NT2/D1 (cell line): ENCODE measurements around the gene PRRT3.
"Not testable (repeated sequence)": the region's sequence is repeated elsewhere in the genome, so short reads cannot be mapped to it uniquely, and the experiment has no call there.

Experiments
- DNase-seq: peaks from one replicate; pipeline ENCODE4 v3.0.0-alpha.2; 2011; ENCODE audit warnings: low read depth, low spot score
- H3K27me3 ChIP-seq: 2 replicates; pipeline ENCODE4 v1.6.0; 2011; ENCODE audit warnings: mild to moderate bottlenecking; ENCODE audit not compliant: insufficient read length, insufficient read depth
- H3K36me3 ChIP-seq: 2 replicates; pipeline ENCODE4 v1.6.1; 2011; ENCODE audit warnings: mild to moderate bottlenecking, low read length, mixed read lengths; ENCODE audit not compliant: insufficient read depth, insufficient read length
- H3K4me1 ChIP-seq: 2 replicates; pipeline ENCODE4 v1.5.1; 2011; ENCODE audit not compliant: insufficient read depth, insufficient read length
- H3K4me3 ChIP-seq: 2 replicates; pipeline ENCODE4 v1.5.1; 2011; ENCODE audit warnings: low read depth; ENCODE audit not compliant: insufficient read length
- H3K9ac ChIP-seq: 2 replicates; pipeline ENCODE4 v1.6.0; 2011; ENCODE audit warnings: low read depth; ENCODE audit not compliant: insufficient read length
- H3K9me3 ChIP-seq: 2 replicates; pipeline ENCODE4 v1.5.1; 2011; ENCODE audit warnings: mild to moderate bottlenecking, low read length; ENCODE audit not compliant: insufficient read depth
- SUZ12 ChIP-seq: IDR thresholded peaks from 2 replicates; pipeline ENCODE4 v1.6.1; 2011; ENCODE audit not compliant: insufficient read length, insufficient read depth; ENCODE audit errors: extremely low read depth
- YY1 ChIP-seq: IDR thresholded peaks from 2 replicates; pipeline ENCODE4 v1.6.1; 2011; ENCODE audit not compliant: insufficient read length, insufficient read depth
- ZNF274 ChIP-seq: IDR thresholded peaks from 2 replicates; pipeline ENCODE4 v1.6.1; 2011; ENCODE audit warnings: mild to moderate bottlenecking, low read depth, low read length

The PRRT3 gene

GRCh38 chr3:9945358-9945757, 6.8 kb downstream of the PRRT3 start:
- no peak overlapping the region for H3K9ac ChIP-seq
- DNase-seq = no peak
- TF ChIP-seq YY1 (no peak), SUZ12 (no peak), ZNF274 (no peak)
- H3K27me3 ChIP-seq = no peaks in the 10 kb centered on the region
- H3K4me1 ChIP-seq = peaks cover 4% of the 10 kb centered on the region
- H3K36me3 ChIP-seq = peaks cover 42% of the 10 kb centered on the region
- peaks cover 6% of the 10 kb centered on the region; the same call in 1 of the 2 replicates for H3K9me3 ChIP-seq
- no peak overlapping the region for H3K4me3 ChIP-seq

- TF ChIP-seq ZNF274 = no peak
- TF ChIP-seq YY1 = no peak
- TF ChIP-seq SUZ12 = no peak
- Histone ChIP-seq H3K4me1 (peaks cover 4% of the 10 kb centered on the region), H3K27me3 (no peaks in the 10 kb centered on the region), H3K4me3 (no peak overlapping the region), H3K9ac (no peak overlapping the region), H3K9me3 (peaks cover 6% of the 10 kb centered on the region; the same call in 1 of the 2 replicates), H3K36me3 (peaks cover 42% of the 10 kb centered on the region)
- no peak for DNase-seq
Measured at GRCh38 chr3:9944271-9944670, 7.9 kb downstream of the PRRT3 start.

- Histone ChIP-seq H3K27me3 (no peaks in the 10 kb centered on the region), H3K4me3 (no peak overlapping the region), H3K9me3 (peaks cover 6% of the 10 kb centered on the region; the same call in 1 of the 2 replicates), H3K9ac (no peak overlapping the region), H3K4me1 (peaks cover 4% of the 10 kb centered on the region), H3K36me3 (peaks cover 41% of the 10 kb centered on the region)
- no peak for DNase-seq
- no peak for TF ChIP-seq SUZ12
- no peak for TF ChIP-seq ZNF274
- TF ChIP-seq YY1 = no peak
Measured at GRCh38 chr3:9942934-9943690, 9.1 kb downstream of the PRRT3 start.

- H3K4me3 ChIP-seq = no peak overlapping the region
- H3K4me1 ChIP-seq = peaks cover 4% of the 10 kb centered on the region
- no peak overlapping the region for H3K9ac ChIP-seq
- no peak for TF ChIP-seq SUZ12
- no peak for TF ChIP-seq ZNF274
- no peak for TF ChIP-seq YY1
- no peaks in the 10 kb centered on the region for H3K27me3 ChIP-seq
- no peak for DNase-seq
- peaks cover 48% of the 10 kb centered on the region for H3K36me3 ChIP-seq
- H3K9me3 ChIP-seq = peaks cover 6% of the 10 kb centered on the region; the same call in 1 of the 2 replicates
Measured at GRCh38 chr3:9942164-9942563, 10.0 kb downstream of the PRRT3 start.

GRCh38 chr3:9940746-9941145, 11.5 kb downstream of the PRRT3 start:
- no peaks in the 10 kb centered on the region for H3K27me3 ChIP-seq
- peaks cover 4% of the 10 kb centered on the region for H3K4me1 ChIP-seq
- no peak overlapping the region for H3K4me3 ChIP-seq
- H3K36me3 ChIP-seq = peaks cover 59% of the 10 kb centered on the region
- no peak overlapping the region for H3K9ac ChIP-seq
- H3K9me3 ChIP-seq = peaks cover 6% of the 10 kb centered on the region; the same call in 1 of the 2 replicates
- no peak for DNase-seq
- TF ChIP-seq ZNF274 (no peak), SUZ12 (no peak), YY1 (no peak)

- H3K4me3 ChIP-seq, H3K4me1 ChIP-seq, H3K9me3 ChIP-seq, H3K27me3 ChIP-seq, H3K9ac ChIP-seq, DNase-seq: not testable (repeated sequence)
- H3K36me3 ChIP-seq = peaks cover 61% of the 10 kb centered on the region
Measured at GRCh38 chr3:9939906-9940305, 12.3 kb downstream of the PRRT3 start.

GRCh38 chr3:9938966-9939365, 13.2 kb downstream of the PRRT3 start:
- H3K4me1 ChIP-seq = peaks cover 4% of the 10 kb centered on the region
- TF ChIP-seq ZNF274 (no peak), YY1 (no peak), SUZ12 (no peak)
- H3K9me3 ChIP-seq = peaks cover 6% of the 10 kb centered on the region; the same call in 1 of the 2 replicates
- no peak overlapping the region for H3K4me3 ChIP-seq
- no peak overlapping the region for H3K9ac ChIP-seq
- no peak for DNase-seq
- H3K27me3 ChIP-seq = no peaks in the 10 kb centered on the region
- peaks cover 53% of the 10 kb centered on the region for H3K36me3 ChIP-seq
